Measurements from ENCODE around the gene PTGIS.

- TF ChIP-seq CTCF (IDR thresholded peaks at IDR 0.05) (no peak), POLR2AphosphoS5 (IDR thresholded peaks at IDR 0.05) (peak; percentile 52), POLR2A (IDR thresholded peaks at IDR 0.05) (no peak)
These were observed 52.4 kb downstream of the PTGIS start for GRCh38 chr20:49515586-49515985.

Measured in prostate gland (tissue), 2 donors.